Peyer's patch (tissue), 4 donors: ENCODE measurements around the gene ZNF697.

Experiments
- CTCF ChIP-seq, 6 experiments: fragments of 450-650 bp in 4 of 6; fragments of 200-600 bp in 2 of 6; sonication (generic) in 1 of 6; IDR thresholded peaks; one replicate each; pipeline ENCODE4 v1.5.1; 2017 to 2019; ENCODE audit warnings: antibody characterized with exemption in 6 of 6, mild to moderate bottlenecking in 3 of 6, moderate library complexity in 1 of 6
- POLR2A ChIP-seq, 2 donors: fragments of 450-650 bp; IDR thresholded peaks; one replicate each; pipeline ENCODE4 v1.5.1; 2017; ENCODE audit warnings: antibody characterized with exemption in 2 of 2, mild to moderate bottlenecking in 2 of 2, moderate library complexity in 2 of 2

- TF ChIP-seq CTCF (IDR thresholded peaks at IDR 0.05) (peak in 3 of 6 experiments; percentile 52 to 74 (median 60)), POLR2A (IDR thresholded peaks at IDR 0.05) (peak; percentile 69 to 82)
These were observed at the start of gene ZNF697 for GRCh38 chr1:119647734-119648619.
